Loucy (cell line): ENCODE data around the gene ABLIM2.

ENCODE experiments used
- EZH2phosphoT487 ChIP-seq: fragments of 200-600 bp; IDR thresholded peaks from 2 replicates; pipeline ENCODE4 v1.6.1; 2018; ENCODE audit warnings: antibody characterized with exemption, mild to moderate bottlenecking, moderate library complexity, borderline replicate concordance
- TF ChIP-seq, protein P1 (sequence below): fragments of 200-600 bp; sonication (generic); conservative IDR thresholded peaks from 2 replicates; pipeline ENCODE4 v1.5.1; 2014; ENCODE audit warnings: mild to moderate bottlenecking, antibody characterized with exemption, low read length

- TF ChIP-seq, protein P1, sequence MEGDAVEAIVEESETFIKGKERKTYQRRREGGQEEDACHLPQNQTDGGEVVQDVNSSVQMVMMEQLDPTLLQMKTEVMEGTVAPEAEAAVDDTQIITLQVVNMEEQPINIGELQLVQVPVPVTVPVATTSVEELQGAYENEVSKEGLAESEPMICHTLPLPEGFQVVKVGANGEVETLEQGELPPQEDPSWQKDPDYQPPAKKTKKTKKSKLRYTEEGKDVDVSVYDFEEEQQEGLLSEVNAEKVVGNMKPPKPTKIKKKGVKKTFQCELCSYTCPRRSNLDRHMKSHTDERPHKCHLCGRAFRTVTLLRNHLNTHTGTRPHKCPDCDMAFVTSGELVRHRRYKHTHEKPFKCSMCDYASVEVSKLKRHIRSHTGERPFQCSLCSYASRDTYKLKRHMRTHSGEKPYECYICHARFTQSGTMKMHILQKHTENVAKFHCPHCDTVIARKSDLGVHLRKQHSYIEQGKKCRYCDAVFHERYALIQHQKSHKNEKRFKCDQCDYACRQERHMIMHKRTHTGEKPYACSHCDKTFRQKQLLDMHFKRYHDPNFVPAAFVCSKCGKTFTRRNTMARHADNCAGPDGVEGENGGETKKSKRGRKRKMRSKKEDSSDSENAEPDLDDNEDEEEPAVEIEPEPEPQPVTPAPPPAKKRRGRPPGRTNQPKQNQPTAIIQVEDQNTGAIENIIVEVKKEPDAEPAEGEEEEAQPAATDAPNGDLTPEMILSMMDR: no peak
- TF ChIP-seq EZH2phosphoT487: no peak
Measured at GRCh38 chr4:8005033-8005808, 153.4 kb downstream of the ABLIM2 start.
